RWPE2 (cell line): ENCODE results near the gene CDC42BPB.

Experiments
- ATAC-seq: fragments of 200-7000 bp; cut with Tn5 transposase; 3 replicates; pipeline ENCODE4 v1.9.1; 2021; ENCODE audit warnings: low read depth
- DNase-seq: peaks from one replicate; pipeline ENCODE4 v3.0.0-alpha.2; 2020; ENCODE audit warnings: low spot score
- H3K27ac ChIP-seq: fragments of 450-650 bp; 2 replicates; pipeline ENCODE4 v1.5.1; 2017; ENCODE audit warnings: mild to moderate bottlenecking; ENCODE audit not compliant: poor library complexity, severe bottlenecking
- H3K27me3 ChIP-seq: fragments of 250-450 bp; sonication (Bioruptor Pico); 2 replicates; pipeline ENCODE4 v1.5.1; 2021; ENCODE audit warnings: mild to moderate bottlenecking, moderate library complexity; ENCODE audit not compliant: insufficient read depth, poor library complexity, severe bottlenecking
- H3K36me3 ChIP-seq: fragments of 250-450 bp; sonication (Bioruptor Pico); 2 replicates; pipeline ENCODE4 v1.5.1; 2020; ENCODE audit warnings: low read depth, mild to moderate bottlenecking, moderate library complexity
- H3K4me1 ChIP-seq: fragments of 250-450 bp; sonication (Bioruptor Pico); 2 replicates; pipeline ENCODE4 v1.5.1; 2021; ENCODE audit warnings: mild to moderate bottlenecking, moderate library complexity; ENCODE audit not compliant: insufficient read depth, poor library complexity, severe bottlenecking
- H3K4me3 ChIP-seq: fragments of 250-450 bp; sonication (Bioruptor Pico); 2 replicates; pipeline ENCODE4 v1.5.1; 2021; ENCODE audit warnings: mild to moderate bottlenecking, moderate library complexity; ENCODE audit not compliant: severe bottlenecking
- H3K9me3 ChIP-seq: fragments of 250-450 bp; sonication (Bioruptor Pico); 2 replicates; pipeline ENCODE4 v1.5.1; 2021; ENCODE audit warnings: mild to moderate bottlenecking, moderate library complexity; ENCODE audit not compliant: severe bottlenecking
- CTCF ChIP-seq: fragments of 450-650 bp; IDR thresholded peaks from one replicate; pipeline ENCODE4 v1.5.1; 2017; ENCODE audit warnings: mild to moderate bottlenecking, moderate library complexity; ENCODE audit not compliant: poor library complexity, severe bottlenecking

CDC42BPB gene

GRCh38 chr14:102983496-102983895 lies 73.9 kb downstream of the CDC42BPB start:
- peak; percentile 50 for DNase-seq

DNA sequence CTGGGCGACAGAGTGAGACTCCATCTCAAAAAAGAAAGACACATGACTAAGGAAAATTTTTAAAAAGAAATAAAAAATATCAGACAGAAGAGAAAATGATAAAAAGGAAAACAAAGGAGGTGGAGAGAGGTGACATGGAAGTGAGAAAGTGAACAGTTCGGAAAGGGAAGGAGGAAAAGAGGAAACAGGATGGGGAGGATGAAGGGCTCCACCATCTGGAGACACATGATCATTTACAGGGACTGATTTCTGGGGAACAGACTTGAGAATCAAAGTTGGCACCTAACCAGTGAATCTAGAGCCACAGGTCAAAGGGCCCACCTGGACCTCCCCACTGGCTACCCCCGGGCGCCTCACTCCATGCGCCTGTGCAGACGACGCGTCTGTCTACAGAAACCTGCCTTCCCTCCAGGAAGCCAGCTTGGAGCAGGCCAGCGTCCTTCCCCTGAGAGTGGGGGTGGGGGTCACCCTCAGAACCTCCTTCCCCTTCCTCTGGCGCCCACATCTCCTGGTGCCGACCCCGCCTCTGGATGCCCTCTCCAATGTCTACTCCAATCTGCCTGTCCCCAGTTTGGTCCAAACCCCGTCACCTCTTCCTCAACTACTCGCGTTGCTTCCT lies 74.4 kb downstream of the CDC42BPB start:
- no peak for ATAC-seq
- Histone ChIP-seq H3K4me3 (no peak overlapping the region), H3K9me3 (peaks cover 3% of the 10 kb centered on the region), H3K36me3 (peaks cover 86% of the 10 kb centered on the region), H3K4me1 (peaks cover 15% of the 10 kb centered on the region), H3K27me3 (no peaks in the 10 kb centered on the region), H3K27ac (no peak overlapping the region)
- TF ChIP-seq CTCF: no peak
- DNase-seq: peak; percentile 52

More at GRCh38 chr14:102983496-102983895, 73.9 kb downstream of the CDC42BPB start:
- Histone ChIP-seq H3K27ac (no peak overlapping the region), H3K9me3 (peaks cover 8% of the 10 kb centered on the region), H3K36me3 (peaks cover 86% of the 10 kb centered on the region), H3K27me3 (no peaks in the 10 kb centered on the region), H3K4me3 (no peak overlapping the region), H3K4me1 (peaks cover 15% of the 10 kb centered on the region)
- no peak for TF ChIP-seq CTCF
- no peak for ATAC-seq

GRCh38 chr14:102980409-102980810 lies 76.9 kb downstream of the CDC42BPB start:
- H3K9me3 ChIP-seq: no peaks in the 10 kb centered on the region
- H3K36me3 ChIP-seq: peaks cover 89% of the 10 kb centered on the region
- no peaks in the 10 kb centered on the region for H3K27me3 ChIP-seq
- TF ChIP-seq CTCF: no peak
- H3K4me1 ChIP-seq: no peaks in the 10 kb centered on the region
- H3K27ac ChIP-seq: no peak overlapping the region
- no peak for DNase-seq
- H3K4me3 ChIP-seq: no peak overlapping the region
- no peak for ATAC-seq

DNA sequence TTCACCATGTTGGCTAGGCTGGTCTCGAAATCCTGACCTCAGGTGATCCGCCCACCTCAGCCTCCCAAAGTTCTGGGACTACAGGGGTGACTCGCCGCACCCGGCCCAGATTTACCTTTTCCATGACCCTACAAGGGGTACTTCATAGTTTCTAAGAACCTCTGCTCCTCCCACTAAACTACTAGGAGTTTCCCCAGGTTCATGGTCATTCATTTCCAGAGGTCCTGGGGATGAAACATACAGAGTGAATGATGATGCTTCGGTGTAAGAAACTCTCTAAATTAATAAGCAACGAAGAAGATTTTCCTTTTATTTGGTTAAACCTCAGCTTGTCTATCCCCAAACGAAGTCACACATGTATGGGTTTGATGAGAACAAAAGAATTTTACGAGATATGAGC lies 77.9 kb downstream of the CDC42BPB start:
- no peak for TF ChIP-seq CTCF
- no peaks in the 10 kb centered on the region for H3K4me1 ChIP-seq
- H3K9me3 ChIP-seq: no peaks in the 10 kb centered on the region
- H3K36me3 ChIP-seq: peaks cover 96% of the 10 kb centered on the region
- H3K27me3 ChIP-seq: no peaks in the 10 kb centered on the region
- no peak overlapping the region for H3K4me3 ChIP-seq
- DNase-seq: no peak
- no peak overlapping the region for H3K27ac ChIP-seq
- ATAC-seq: no peak

GRCh38 chr14:102977475-102977874 lies 79.9 kb downstream of the CDC42BPB start:
- DNase-seq (no peak), ATAC-seq (no peak)
- no peak overlapping the region for H3K27ac ChIP-seq
- no peaks in the 10 kb centered on the region for H3K27me3 ChIP-seq
- no peak overlapping the region for H3K4me3 ChIP-seq
- no peaks in the 10 kb centered on the region for H3K9me3 ChIP-seq
- no peak for TF ChIP-seq CTCF
- H3K36me3 ChIP-seq: peaks cover 94% of the 10 kb centered on the region
- H3K4me1 ChIP-seq: no peaks in the 10 kb centered on the region
